Type B pancreatic cell (in vitro differentiated cells): ENCODE data around the gene PEX26. TPM values are rescaled to one million over a fixed set of nuclear protein-coding genes. Genes with fewer than 3 reads are reported as not detected.
"Not testable (repeated sequence)": the region's sequence is repeated elsewhere in the genome, so short reads cannot be mapped to it uniquely, and the experiment has no call there.

Experiments
- DNase-seq: peaks from one replicate; pipeline ENCODE4 v3.0.0; 2021; ENCODE audit warnings: mixed read lengths; ENCODE audit not compliant: unreplicated experiment; ENCODE audit errors: extremely low spot score
- H3K27ac Mint-ChIP-seq: 2 replicates; pipeline ENCODE4 v1.8.0; 2021; ENCODE audit warnings: mild to moderate bottlenecking, mixed read lengths
- H3K27me3 Mint-ChIP-seq: 2 replicates; pipeline ENCODE4 v1.8.0; 2021; ENCODE audit warnings: mixed read lengths
- H3K36me3 Mint-ChIP-seq: 2 replicates; pipeline ENCODE4 v1.8.0; 2021; ENCODE audit warnings: mixed read lengths
- H3K4me1 Mint-ChIP-seq: one replicate; pipeline ENCODE4 v1.8.0; 2021; ENCODE audit warnings: mixed read lengths; ENCODE audit not compliant: unreplicated experiment
- H3K4me3 Mint-ChIP-seq: 2 replicates; pipeline ENCODE4 v1.8.0; 2021; ENCODE audit warnings: mild to moderate bottlenecking, mixed read lengths
- H3K9me3 Mint-ChIP-seq: 2 replicates; pipeline ENCODE4 v1.8.0; 2021; ENCODE audit warnings: mixed read lengths
- total RNA-seq: library from RNA; stranded (reverse); gene quantifications from 2 replicates; pipeline ENCODE4 v1.2.1, GENCODE V29; 2021; ENCODE audit warnings: low replicate concordance
- TF ChIP-seq, protein P1 (sequence below): fragments of 200-600 bp; sonication (generic); conservative IDR thresholded peaks from 2 replicates; pipeline ENCODE4 v1.5.0; 2021; ENCODE audit warnings: antibody characterized with exemption, mild to moderate bottlenecking

The PEX26 gene
- total RNA-seq, 1 donor from 2014 or later, result 46.3 TPM

GRCh38 chr22:18101536-18101935 is 23.7 kb downstream of the PEX26 start:
- Mint-ChIP-seq H3K36me3 (peaks cover 11% of the 10 kb centered on the region), H3K4me3 (no peak overlapping the region), H3K4me1 (no peaks in the 10 kb centered on the region), H3K27ac (no peak overlapping the region), H3K27me3 (no peaks in the 10 kb centered on the region), H3K9me3 (no peaks in the 10 kb centered on the region)
- TF ChIP-seq, protein P1, sequence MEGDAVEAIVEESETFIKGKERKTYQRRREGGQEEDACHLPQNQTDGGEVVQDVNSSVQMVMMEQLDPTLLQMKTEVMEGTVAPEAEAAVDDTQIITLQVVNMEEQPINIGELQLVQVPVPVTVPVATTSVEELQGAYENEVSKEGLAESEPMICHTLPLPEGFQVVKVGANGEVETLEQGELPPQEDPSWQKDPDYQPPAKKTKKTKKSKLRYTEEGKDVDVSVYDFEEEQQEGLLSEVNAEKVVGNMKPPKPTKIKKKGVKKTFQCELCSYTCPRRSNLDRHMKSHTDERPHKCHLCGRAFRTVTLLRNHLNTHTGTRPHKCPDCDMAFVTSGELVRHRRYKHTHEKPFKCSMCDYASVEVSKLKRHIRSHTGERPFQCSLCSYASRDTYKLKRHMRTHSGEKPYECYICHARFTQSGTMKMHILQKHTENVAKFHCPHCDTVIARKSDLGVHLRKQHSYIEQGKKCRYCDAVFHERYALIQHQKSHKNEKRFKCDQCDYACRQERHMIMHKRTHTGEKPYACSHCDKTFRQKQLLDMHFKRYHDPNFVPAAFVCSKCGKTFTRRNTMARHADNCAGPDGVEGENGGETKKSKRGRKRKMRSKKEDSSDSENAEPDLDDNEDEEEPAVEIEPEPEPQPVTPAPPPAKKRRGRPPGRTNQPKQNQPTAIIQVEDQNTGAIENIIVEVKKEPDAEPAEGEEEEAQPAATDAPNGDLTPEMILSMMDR, result no peak
- DNase-seq, result no peak

DNA sequence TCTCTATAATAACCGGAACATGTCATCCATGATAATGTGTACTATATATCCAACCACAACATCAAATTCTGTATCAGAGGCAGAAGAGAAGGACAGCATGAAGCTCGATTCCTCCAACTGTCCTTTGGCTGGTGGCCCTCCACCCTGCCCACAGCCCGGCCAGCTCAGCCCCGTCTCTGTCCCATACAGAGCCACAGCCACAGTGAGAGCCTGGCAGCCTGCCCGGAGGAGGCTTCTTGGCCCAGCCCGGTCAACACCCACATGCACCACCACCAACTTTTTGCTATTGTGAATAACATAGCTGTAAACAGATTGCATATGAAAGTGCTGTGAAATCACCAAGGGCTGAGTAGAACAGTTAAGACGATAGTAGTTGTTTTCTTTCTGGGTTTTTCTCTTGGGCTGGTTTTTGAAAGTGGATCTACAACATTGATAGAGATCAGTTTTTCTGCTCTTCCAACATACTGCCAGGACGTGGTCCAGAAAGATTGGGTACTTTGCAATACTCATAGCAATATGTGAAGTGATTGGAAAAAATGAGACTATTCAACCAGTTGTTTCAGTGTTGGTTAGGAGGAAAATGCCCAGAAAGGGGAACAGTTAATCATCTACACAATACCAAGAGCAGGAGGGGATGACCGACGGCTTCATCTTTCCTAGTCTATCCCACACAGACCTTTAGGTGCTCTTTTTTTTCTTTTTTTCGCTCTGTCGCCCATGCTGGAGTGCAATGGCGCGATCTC is 25.9 kb downstream of the PEX26 start:
- Mint-ChIP-seq H3K4me1 (no peaks in the 10 kb centered on the region), H3K27me3 (no peaks in the 10 kb centered on the region), H3K27ac (no peak overlapping the region), H3K4me3 (no peak overlapping the region), H3K36me3 (peaks cover 7% of the 10 kb centered on the region), H3K9me3 (no peaks in the 10 kb centered on the region)
- DNase-seq, result no peak
- TF ChIP-seq, protein P1, result no peak

DNA sequence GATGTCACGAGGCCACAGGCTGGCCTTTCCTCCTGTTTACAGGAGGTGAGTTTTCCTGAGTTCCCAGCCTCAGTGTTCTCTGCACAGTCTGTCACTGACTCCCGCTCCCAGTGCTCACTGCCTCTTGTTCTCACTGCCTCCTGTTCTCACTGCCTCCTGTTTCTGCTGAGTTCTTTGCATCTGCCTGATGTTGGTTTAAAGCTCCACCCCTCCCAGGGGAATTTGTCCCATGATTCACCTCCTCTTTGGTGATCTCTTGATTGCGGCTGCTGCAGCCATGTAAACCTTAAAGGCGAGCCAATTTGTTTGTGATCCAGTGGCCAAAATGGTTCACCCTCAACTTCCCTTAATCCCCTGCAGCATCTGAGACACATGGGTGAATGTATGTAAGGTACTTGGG is 26.8 kb downstream of the PEX26 start:
- H3K9me3 Mint-ChIP-seq, result no peaks in the 10 kb centered on the region
- H3K27me3 Mint-ChIP-seq, result peaks cover 4% of the 10 kb centered on the region
- H3K4me3 Mint-ChIP-seq, result no peak overlapping the region
- H3K4me1 Mint-ChIP-seq, result peaks cover 2% of the 10 kb centered on the region
- peaks cover 7% of the 10 kb centered on the region for H3K36me3 Mint-ChIP-seq
- no peak for DNase-seq
- TF ChIP-seq, protein P1, result no peak
- H3K27ac Mint-ChIP-seq, result no peak overlapping the region

DNA sequence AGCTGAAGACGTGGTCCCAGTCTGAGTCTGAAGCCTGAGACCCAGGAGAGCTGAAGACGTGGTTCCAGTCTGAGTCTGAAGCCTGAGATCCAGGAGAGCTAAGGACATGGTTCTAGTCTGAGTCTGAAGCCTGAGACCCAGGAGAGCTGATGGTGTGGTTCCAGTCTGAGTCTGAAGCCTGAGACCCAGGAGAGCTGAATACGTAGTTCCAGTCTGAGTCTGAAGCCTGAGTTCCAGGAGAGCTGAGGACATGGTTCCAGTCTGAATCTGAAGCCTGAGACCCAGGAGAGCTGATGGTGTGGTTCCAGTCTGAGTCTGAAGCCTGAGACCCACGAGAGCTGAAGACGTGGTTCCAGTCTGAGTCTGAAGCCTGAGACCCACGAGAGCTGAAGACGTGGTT is 28.2 kb downstream of the PEX26 start:
- H3K36me3 Mint-ChIP-seq, DNase-seq, H3K4me1 Mint-ChIP-seq, H3K27ac Mint-ChIP-seq, H3K9me3 Mint-ChIP-seq, H3K4me3 Mint-ChIP-seq: not testable (repeated sequence)
- peaks cover 15% of the 10 kb centered on the region for H3K27me3 Mint-ChIP-seq

GRCh38 chr22:18106550-18107341 is 29.0 kb downstream of the PEX26 start:
- H3K9me3 Mint-ChIP-seq, H3K27ac Mint-ChIP-seq, H3K4me3 Mint-ChIP-seq, H3K36me3 Mint-ChIP-seq, DNase-seq, H3K4me1 Mint-ChIP-seq: not testable (repeated sequence)
- peaks cover 21% of the 10 kb centered on the region for H3K27me3 Mint-ChIP-seq

DNA sequence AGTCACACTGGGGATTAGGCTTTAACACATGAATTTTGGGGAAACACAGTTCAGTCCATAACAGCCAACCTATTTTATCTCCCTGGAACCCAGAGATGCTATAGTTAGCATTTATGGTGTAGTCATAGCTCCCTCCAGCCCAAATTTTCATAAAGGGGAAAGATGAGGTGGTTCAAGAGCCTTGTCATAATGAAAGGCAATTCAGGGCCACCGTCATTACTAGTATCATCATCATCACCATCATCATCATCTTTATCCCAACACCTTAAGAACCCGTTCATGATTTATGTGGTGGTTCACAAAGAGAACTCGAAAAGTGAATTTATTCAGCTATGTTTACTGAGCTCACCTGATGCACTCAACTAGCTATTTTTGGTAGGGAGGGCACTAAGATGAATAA is 30.4 kb downstream of the PEX26 start:
- peaks cover 35% of the 10 kb centered on the region for H3K27me3 Mint-ChIP-seq
- no peak overlapping the region for H3K4me3 Mint-ChIP-seq

More for the DNA sequence above, 30.4 kb downstream of the PEX26 start:
- no peaks in the 10 kb centered on the region for H3K9me3 Mint-ChIP-seq
- no peak overlapping the region for H3K27ac Mint-ChIP-seq
- TF ChIP-seq, protein P1, result no peak
- peaks cover 7% of the 10 kb centered on the region for H3K36me3 Mint-ChIP-seq
- H3K4me1 Mint-ChIP-seq, result peaks cover 8% of the 10 kb centered on the region
- DNase-seq, result no peak
